HEK293 (cell line): ENCODE measurements around the gene STRA8.

Experiments used
- CTCF ChIA-PET: fragments of 350-600 bp; formaldehyde crosslinking; extraction: SDS; loops from one replicate; lab custom pipeline; 2021; ENCODE audit warnings: antibody characterized with exemption; lab: Yijun Ruan, JAX
- POLR2A ChIA-PET: fragments of 300-600 bp; formaldehyde crosslinking; extraction: SDS; loops from one replicate; lab custom pipeline; 2020; ENCODE audit warnings: antibody characterized with exemption, inconsistent platforms; lab: Yijun Ruan, JAX
- H3K27ac ChIP-seq: fragments of 200-500 bp; sonication (Bioruptor generic); 2 replicates; pipeline ENCODE4 v1.5.1; 2014; ENCODE audit warnings: low read depth, low read length, control low read depth, inconsistent platforms; ENCODE audit errors: extremely low read depth
- H3K36me3 ChIP-seq, 2 experiments: fragments of 200-500 bp in 1 of 2; sonication (Bioruptor generic) in 1 of 2; 1 replicate in 1 of 2; 2 replicates in 1 of 2; pipeline ENCODE4 v1.5.1; 2014 to 2017; ENCODE audit warnings: inconsistent platforms in 2 of 2, low read length in 2 of 2; ENCODE audit not compliant: control insufficient read depth in 2 of 2, insufficient read depth in 1 of 2
- H3K4me1 ChIP-seq: fragments of 200-500 bp; sonication (Bioruptor generic); 2 replicates; pipeline ENCODE4 v1.5.1; 2014; ENCODE audit warnings: mild to moderate bottlenecking, low read length, inconsistent platforms; ENCODE audit not compliant: control insufficient read depth, insufficient read depth
- H3K4me3 ChIP-seq: 2 replicates; pipeline ENCODE4 v1.5.1; 2011; ENCODE audit warnings: low read depth, mild to moderate bottlenecking, control low read depth, low read length, moderate library complexity
- H3K9me3 ChIP-seq: fragments of 200-500 bp; sonication (Bioruptor generic); 2 replicates; pipeline ENCODE4 v1.5.1; 2014; ENCODE audit warnings: low read depth, low read length, inconsistent platforms; ENCODE audit not compliant: control insufficient read depth, insufficient read depth
- BCL11B ChIP-seq: fragments of 450-650 bp; formaldehyde crosslinking; IDR thresholded peaks from 2 replicates; pipeline ENCODE4 v1.5.1; 2016; ENCODE audit warnings: low read depth, missing biosample characterization, missing genetic modification characterization
- KLF7 ChIP-seq: fragments of 450-650 bp; formaldehyde crosslinking; IDR thresholded peaks from 2 replicates; pipeline ENCODE4 v1.5.1; 2016; ENCODE audit warnings: missing biosample characterization, missing genetic modification characterization, borderline replicate concordance
- MYNN ChIP-seq: fragments of 450-650 bp; formaldehyde crosslinking; IDR thresholded peaks from 2 replicates; pipeline ENCODE4 v1.5.1; 2016; ENCODE audit warnings: missing biosample characterization, missing genetic modification characterization, borderline replicate concordance
- ZBTB17 ChIP-seq: fragments of 450-650 bp; formaldehyde crosslinking; IDR thresholded peaks from 2 replicates; pipeline ENCODE4 v1.5.1; 2016; ENCODE audit warnings: missing biosample characterization, missing genetic modification characterization
- ZBTB8A ChIP-seq: fragments of 450-650 bp; formaldehyde crosslinking; IDR thresholded peaks from 2 replicates; pipeline ENCODE4 v1.5.1; 2016; ENCODE audit warnings: missing biosample characterization, missing genetic modification characterization
- ZEB2 ChIP-seq: fragments of 450-650 bp; formaldehyde crosslinking; IDR thresholded peaks from 2 replicates; pipeline ENCODE4 v1.5.1; 2016; ENCODE audit warnings: missing biosample characterization, missing genetic modification characterization
- ZFP37 ChIP-seq: fragments of 450-650 bp; formaldehyde crosslinking; IDR thresholded peaks from 2 replicates; pipeline ENCODE4 v1.5.1; 2016; ENCODE audit warnings: missing biosample characterization, missing genetic modification characterization
- ZNF146 ChIP-seq: fragments of 450-650 bp; formaldehyde crosslinking; IDR thresholded peaks from 2 replicates; pipeline ENCODE4 v1.5.1; 2016; ENCODE audit warnings: missing biosample characterization, missing genetic modification characterization
- ZNF202 ChIP-seq: fragments of 450-650 bp; formaldehyde crosslinking; IDR thresholded peaks from 2 replicates; pipeline ENCODE4 v1.5.1; 2016; ENCODE audit warnings: missing biosample characterization, missing genetic modification characterization, borderline replicate concordance
- ZNF221 ChIP-seq: fragments of 450-650 bp; formaldehyde crosslinking; IDR thresholded peaks from 2 replicates; pipeline ENCODE4 v1.5.1; 2017; ENCODE audit warnings: missing biosample characterization, missing genetic modification characterization, borderline replicate concordance
- ZNF350 ChIP-seq: fragments of 450-650 bp; formaldehyde crosslinking; IDR thresholded peaks from 2 replicates; pipeline ENCODE4 v1.5.0; 2017; ENCODE audit warnings: missing biosample characterization, mild to moderate bottlenecking, missing genetic modification characterization
- ZNF394 ChIP-seq: fragments of 450-650 bp; formaldehyde crosslinking; IDR thresholded peaks from 2 replicates; pipeline ENCODE4 v1.5.1; 2016; ENCODE audit warnings: missing biosample characterization, missing genetic modification characterization, mild to moderate bottlenecking, moderate library complexity, borderline replicate concordance
- ZNF416 ChIP-seq: fragments of 450-650 bp; formaldehyde crosslinking; IDR thresholded peaks from 2 replicates; pipeline ENCODE4 v1.5.1; 2016; ENCODE audit warnings: missing biosample characterization, missing genetic modification characterization
- ZNF629 ChIP-seq: fragments of 450-650 bp; formaldehyde crosslinking; IDR thresholded peaks from 2 replicates; pipeline ENCODE4 v1.5.1; 2017; ENCODE audit warnings: missing biosample characterization, missing genetic modification characterization
- ZNF654 ChIP-seq: fragments of 450-650 bp; formaldehyde crosslinking; IDR thresholded peaks from 2 replicates; pipeline ENCODE4 v1.5.1; 2016; ENCODE audit warnings: low read depth, missing biosample characterization, missing genetic modification characterization
- ZNF660 ChIP-seq: fragments of 450-650 bp; IDR thresholded peaks from 2 replicates; pipeline ENCODE4 v1.5.1; 2018; ENCODE audit warnings: missing biosample characterization, mild to moderate bottlenecking, missing genetic modification characterization
- ZNF701 ChIP-seq: fragments of 450-650 bp; formaldehyde crosslinking; IDR thresholded peaks from 2 replicates; pipeline ENCODE4 v1.5.1; 2016; ENCODE audit warnings: missing biosample characterization, missing genetic modification characterization
- ZNF791 ChIP-seq: fragments of 450-650 bp; formaldehyde crosslinking; IDR thresholded peaks from 2 replicates; pipeline ENCODE4 v1.5.1; 2016; ENCODE audit warnings: missing biosample characterization, missing genetic modification characterization
- TF ChIP-seq, protein P1 (sequence below): IDR thresholded peaks from 2 replicates; pipeline ENCODE4 v1.6.1; 2011; ENCODE audit warnings: mild to moderate bottlenecking, low read depth, low read length, borderline replicate concordance
- TF ChIP-seq, protein P2 (sequence below): fragments of 450-650 bp; IDR thresholded peaks from 2 replicates; pipeline ENCODE4 v1.5.1; 2018; ENCODE audit warnings: missing biosample characterization, missing genetic modification characterization

The STRA8 gene

DNA sequence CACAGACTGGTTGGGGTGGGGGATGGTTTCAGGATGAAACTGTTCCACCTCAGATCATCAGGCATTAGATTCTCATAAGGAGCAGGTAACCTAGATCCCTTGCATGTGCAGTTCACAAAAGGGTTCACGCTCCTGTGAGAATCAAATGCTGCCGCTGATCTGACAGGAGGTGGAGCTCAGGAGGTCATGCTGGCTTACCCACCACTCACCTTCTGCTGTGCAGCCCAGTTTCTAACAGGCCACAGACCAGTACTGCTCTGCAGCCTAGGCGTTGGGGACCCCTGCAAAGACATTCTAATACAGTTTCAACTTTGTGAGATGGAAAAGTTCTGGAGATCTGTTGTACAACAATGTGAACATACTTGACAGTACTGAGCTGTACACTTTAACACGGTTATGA lies 39.9 kb downstream of the STRA8 start:
- no peaks in the 10 kb centered on the region for H3K4me1 ChIP-seq
- no peaks in the 10 kb centered on the region for H3K36me3 ChIP-seq
- CTCF ChIA-PET: interaction anchor here (0.7 to 3.2 kb wide), 12 partner anchors 15 to 841 kb away, joined by 3 to 38 read pairs (median 4); no protein-coding TSS in a partner anchor
- no peaks in the 10 kb centered on the region for H3K9me3 ChIP-seq
- no peak overlapping the region for H3K4me3 ChIP-seq
- H3K27ac ChIP-seq: no peak overlapping the region
- TF ChIP-seq ZBTB17 (tag by site-specific recombination): no peak
- no peak for TF ChIP-seq ZNF350 (tag by site-specific recombination)
- TF ChIP-seq KLF7 (tag by site-specific recombination): no peak
- no peak for TF ChIP-seq ZEB2
- TF ChIP-seq ZNF221 (tag by site-specific recombination): no peak
- TF ChIP-seq ZNF394 (tag by site-specific recombination): no peak
- no peak for TF ChIP-seq ZNF701 (tag by site-specific recombination)
- no peak for TF ChIP-seq ZNF416 (tag by site-specific recombination)
- no peak for TF ChIP-seq ZNF629
- no peak for TF ChIP-seq ZNF146 (tag by site-specific recombination)
- TF ChIP-seq, protein P1, sequence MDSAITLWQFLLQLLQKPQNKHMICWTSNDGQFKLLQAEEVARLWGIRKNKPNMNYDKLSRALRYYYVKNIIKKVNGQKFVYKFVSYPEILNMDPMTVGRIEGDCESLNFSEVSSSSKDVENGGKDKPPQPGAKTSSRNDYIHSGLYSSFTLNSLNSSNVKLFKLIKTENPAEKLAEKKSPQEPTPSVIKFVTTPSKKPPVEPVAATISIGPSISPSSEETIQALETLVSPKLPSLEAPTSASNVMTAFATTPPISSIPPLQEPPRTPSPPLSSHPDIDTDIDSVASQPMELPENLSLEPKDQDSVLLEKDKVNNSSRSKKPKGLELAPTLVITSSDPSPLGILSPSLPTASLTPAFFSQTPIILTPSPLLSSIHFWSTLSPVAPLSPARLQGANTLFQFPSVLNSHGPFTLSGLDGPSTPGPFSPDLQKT: no peak
- TF ChIP-seq, protein P2, sequence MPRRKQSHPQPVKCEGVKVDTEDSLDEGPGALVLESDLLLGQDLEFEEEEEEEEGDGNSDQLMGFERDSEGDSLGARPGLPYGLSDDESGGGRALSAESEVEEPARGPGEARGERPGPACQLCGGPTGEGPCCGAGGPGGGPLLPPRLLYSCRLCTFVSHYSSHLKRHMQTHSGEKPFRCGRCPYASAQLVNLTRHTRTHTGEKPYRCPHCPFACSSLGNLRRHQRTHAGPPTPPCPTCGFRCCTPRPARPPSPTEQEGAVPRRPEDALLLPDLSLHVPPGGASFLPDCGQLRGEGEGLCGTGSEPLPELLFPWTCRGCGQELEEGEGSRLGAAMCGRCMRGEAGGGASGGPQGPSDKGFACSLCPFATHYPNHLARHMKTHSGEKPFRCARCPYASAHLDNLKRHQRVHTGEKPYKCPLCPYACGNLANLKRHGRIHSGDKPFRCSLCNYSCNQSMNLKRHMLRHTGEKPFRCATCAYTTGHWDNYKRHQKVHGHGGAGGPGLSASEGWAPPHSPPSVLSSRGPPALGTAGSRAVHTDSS: no peak
- POLR2A ChIA-PET: interaction anchor here (0.5 kb wide), 1 partner anchor 61 kb away, joined by 3 read pairs; no protein-coding TSS in a partner anchor

DNA sequence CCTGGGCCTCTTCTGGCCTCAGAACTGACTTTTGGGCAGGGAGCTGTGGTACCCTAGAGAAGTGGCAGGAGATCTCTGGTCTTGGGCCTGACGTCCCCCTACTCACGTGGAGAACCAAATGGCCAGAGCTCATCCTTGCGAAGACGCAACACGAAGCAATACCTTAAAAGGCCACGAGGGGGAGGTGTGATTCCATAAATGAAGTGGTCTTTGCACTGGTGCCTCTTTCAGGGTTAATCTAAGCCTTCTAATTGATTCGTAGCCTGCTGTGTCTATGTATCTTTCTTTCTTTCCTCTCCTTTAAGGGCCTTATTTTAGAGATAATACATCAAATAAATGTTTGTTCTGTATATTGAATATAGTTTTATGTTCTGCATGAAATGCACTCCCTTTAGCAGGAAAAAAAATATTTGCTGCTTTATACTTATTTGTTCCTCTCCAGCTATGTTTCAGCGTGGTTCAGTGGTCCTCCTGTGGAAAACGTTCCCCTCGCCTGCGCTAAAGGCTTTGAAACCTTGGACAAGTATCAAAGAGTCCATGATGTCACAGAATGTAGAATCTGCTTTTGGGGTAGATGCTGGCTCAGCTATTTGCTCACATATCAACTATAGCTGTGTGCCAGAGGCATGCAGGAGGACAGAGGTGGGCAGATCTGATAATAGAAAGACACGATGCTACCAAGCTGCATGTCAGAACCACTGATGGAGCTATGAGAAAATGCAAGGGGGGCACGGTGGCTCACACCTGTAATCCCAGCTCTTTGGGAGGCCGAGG lies 41.0 kb downstream of the STRA8 start:
- H3K9me3 ChIP-seq: no peaks in the 10 kb centered on the region
- TF ChIP-seq ZNF654: peak; percentile 89
- TF ChIP-seq ZBTB8A (tag by site-specific recombination): peak; percentile 87
- TF ChIP-seq ZNF202 (tag by site-specific recombination): no peak
- 0 out of 2 replicates have a peak, but pooled peaks have one; percentile 37 for TF ChIP-seq ZNF660 (tag by site-specific recombination)
- CTCF ChIA-PET: interaction anchor here (0.6 to 3.2 kb wide), 39 partner anchors 8 to 1664 kb away, joined by 3 to 38 read pairs (median 3); no protein-coding TSS in a partner anchor
- H3K36me3 ChIP-seq: no peaks in the 10 kb centered on the region
- H3K27ac ChIP-seq: no peak overlapping the region
- POLR2A ChIA-PET: no interaction called here
- no peaks in the 10 kb centered on the region for H3K4me1 ChIP-seq
- no peak overlapping the region for H3K4me3 ChIP-seq

DNA sequence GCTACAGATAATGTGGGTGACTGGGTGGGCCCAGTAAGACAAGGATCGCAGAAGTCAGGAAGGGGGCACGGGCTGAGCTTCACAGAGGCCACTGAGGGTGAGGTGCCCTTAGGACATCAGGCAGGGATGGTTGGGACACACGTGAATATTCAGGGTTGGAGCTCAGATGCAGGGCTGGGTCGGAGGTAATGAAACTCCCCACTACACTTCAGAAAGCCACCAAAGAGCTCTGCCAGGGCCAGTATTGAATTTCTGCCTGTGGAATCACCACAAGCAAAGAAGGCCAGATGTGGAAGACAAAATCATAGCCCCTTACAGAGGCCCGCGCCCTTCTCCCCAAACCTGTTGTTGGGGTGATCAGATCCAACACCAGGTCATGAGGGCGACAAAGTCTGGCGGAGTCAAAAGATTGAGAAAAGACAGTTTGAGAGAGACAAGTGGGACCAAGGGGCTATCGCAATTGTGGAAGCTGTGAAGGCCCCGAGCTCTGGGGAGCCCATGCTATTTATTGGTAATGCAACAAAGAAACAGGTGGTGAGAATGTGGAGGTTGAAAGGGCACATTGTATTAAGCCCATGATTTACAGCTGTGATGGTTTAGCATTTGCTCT lies 42.4 kb downstream of the STRA8 start:
- no peaks in the 10 kb centered on the region for H3K9me3 ChIP-seq
- H3K36me3 ChIP-seq: no peaks in the 10 kb centered on the region
- ChIA-PET CTCF (interaction anchor here (0.6 to 3.2 kb wide), 7 partner anchors 12 to 637 kb away, joined by 3 to 38 read pairs (median 3); no protein-coding TSS in a partner anchor), POLR2A (interaction anchor here (0.6 kb wide), 1 partner anchor 224 kb away, joined by 3 read pairs; no protein-coding TSS in a partner anchor)
- no peak overlapping the region for H3K27ac ChIP-seq
- TF ChIP-seq BCL11B (tag by site-specific recombination) (no peak), MYNN (tag by site-specific recombination) (no peak), ZFP37 (no peak), ZNF791 (tag by site-specific recombination) (no peak), ZNF350 (tag by site-specific recombination) (no peak)
- no peaks in the 10 kb centered on the region for H3K4me1 ChIP-seq
- H3K4me3 ChIP-seq: no peak overlapping the region
